H7 (cell line): ENCODE measurements around the gene C2orf49. TPM values are rescaled to one million over a fixed set of nuclear protein-coding genes. Genes with fewer than 3 reads are reported as not detected.

Experiments used
- DNase-seq: peaks from one replicate; pipeline ENCODE4 v3.0.0; 2012
- H3K27me3 ChIP-seq: 2 replicates; pipeline ENCODE4 v1.6.0; 2011; ENCODE audit warnings: mild to moderate bottlenecking, low read length; ENCODE audit not compliant: control insufficient read depth, insufficient read depth
- H3K36me3 ChIP-seq: replicated peaks from 2 replicates; pipeline ENCODE4 v1.5.1; 2011; ENCODE audit warnings: low read length; ENCODE audit not compliant: control insufficient read depth, insufficient read depth
- H3K4me3 ChIP-seq: 2 replicates; pipeline ENCODE4 v1.5.1; 2011; ENCODE audit warnings: low read depth, mild to moderate bottlenecking, control low read depth, low read length, moderate library complexity; ENCODE audit not compliant: insufficient read depth
- total RNA-seq: library from RNA; depleted of rRNA; stranded (reverse); fragments of >200 nt; shearing (Covaris generic); gene quantifications from 2 replicates; pipeline ENCODE4 v1.2.3, GENCODE V29; 2014; rRNA removed

Gene C2orf49
- total RNA-seq, 1 experiment from 2014 or later = 8.4 TPM

DNA sequence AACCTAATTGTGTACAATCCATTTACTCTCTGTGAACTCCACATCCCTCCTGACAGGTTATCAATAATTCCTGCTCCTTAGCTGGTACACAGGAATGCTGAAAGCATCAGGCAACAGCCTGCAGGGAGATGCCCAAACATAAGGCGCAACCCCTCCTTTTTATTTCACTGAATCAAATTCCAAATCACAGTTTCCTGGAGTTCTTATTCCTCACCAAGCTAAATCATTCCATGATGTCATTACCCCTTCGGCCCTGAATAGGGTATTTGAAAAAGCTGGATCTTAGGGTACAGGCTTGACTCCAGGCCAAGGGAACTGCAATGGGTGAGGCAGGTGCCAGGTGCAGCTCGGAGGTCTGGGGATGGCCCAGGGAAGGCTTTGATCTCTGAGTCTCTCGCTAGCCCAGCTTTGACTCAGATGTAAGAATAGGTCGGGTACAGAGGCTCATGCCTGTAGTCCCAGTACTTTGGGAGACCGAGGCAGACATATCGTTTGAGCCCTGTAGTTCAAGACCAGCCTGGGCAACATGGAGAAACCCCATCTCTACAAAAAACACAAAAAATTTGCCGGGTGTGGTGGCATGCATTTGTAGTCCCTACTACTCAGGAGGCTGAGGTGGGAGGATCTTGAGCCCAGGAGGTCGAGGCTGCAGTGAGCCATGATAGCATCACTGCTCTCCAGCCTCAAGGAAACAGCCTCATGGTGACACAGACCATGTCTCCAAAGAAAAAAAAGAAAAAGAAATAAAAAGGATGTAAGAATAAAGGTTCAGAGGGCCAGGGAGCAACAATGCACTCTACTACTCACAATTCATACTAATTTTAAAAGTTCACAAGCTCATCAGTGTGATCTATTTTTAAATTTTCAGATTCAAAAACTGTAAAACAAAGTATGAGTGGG, 54.7 kb downstream of the C2orf49 start:
- Histone ChIP-seq H3K36me3 (no peaks in the 10 kb centered on the region; the same call in 1 of the 2 replicates), H3K4me3 (no peak overlapping the region), H3K27me3 (no peaks in the 10 kb centered on the region)
- no peak for DNase-seq

DNA sequence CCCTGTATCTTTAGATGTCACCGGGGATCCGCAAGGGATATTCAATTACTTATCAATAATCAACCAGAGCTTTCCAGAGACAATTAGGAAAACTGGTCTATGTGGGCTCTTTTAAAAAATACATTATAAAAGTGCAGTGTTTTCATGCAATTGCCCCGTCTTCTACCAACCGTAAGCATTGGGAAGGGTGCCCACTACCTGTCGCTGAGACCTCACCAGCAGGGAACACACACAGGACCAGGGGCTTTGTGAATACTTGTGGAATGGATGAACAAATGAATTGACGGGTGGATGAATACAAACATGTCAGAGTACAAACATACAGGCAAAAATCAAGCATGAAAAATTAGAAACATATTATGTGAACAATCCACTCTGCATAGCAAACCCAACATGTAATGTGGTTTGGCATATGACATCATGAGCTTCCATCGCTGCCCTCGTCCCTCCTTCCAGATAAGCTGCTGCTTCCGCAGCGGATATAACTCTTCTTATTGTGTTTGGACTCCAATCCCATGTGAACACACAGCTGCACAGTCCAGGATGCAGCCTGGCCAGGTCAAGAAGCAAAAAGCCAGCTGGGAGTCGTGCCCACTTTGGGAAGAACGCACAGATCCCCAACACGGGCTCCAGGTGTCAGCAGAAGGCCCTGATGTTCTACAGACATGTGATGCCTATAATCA, 56.2 kb downstream of the C2orf49 start:
- H3K36me3 ChIP-seq = no peaks in the 10 kb centered on the region; the same call in 1 of the 2 replicates
- DNase-seq = no peak
- H3K27me3 ChIP-seq = peaks cover 2% of the 10 kb centered on the region; the same call in 1 of the 2 replicates
- H3K4me3 ChIP-seq = no peak overlapping the region

DNA sequence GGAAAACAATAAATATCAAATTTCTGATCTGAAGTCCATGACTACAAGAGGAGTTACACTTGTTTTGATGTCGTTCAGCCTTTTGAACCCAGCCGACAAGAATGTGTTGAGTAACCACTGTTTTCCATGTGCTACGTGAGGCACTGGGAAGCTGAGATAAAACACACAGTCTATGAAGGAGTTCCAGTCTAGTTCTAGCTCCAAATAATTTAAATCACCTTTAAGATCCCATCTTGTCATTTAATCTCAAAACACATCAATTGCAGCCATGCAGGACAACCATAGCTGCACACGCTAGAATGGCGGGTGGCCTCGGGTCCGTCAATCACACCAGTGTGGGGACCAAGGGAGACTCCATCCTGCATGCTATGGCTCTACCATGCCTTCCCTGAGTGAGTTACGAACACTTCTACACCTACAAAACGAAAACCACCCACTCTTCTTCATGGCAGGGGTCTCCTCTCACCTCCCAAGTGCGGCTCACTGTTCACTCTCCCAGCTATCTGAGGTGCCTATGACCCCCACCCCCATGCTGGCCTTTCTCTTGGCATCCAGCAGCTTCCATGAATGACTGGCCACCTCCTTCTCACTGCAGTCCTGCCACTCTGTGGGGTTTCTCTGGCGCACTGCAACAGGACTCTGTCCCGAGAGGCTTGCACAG, 57.7 kb downstream of the C2orf49 start:
- Histone ChIP-seq H3K4me3 (no peak overlapping the region), H3K27me3 (peaks cover 13% of the 10 kb centered on the region), H3K36me3 (no peaks in the 10 kb centered on the region; the same call in 1 of the 2 replicates)
- DNase-seq = no peak

DNA sequence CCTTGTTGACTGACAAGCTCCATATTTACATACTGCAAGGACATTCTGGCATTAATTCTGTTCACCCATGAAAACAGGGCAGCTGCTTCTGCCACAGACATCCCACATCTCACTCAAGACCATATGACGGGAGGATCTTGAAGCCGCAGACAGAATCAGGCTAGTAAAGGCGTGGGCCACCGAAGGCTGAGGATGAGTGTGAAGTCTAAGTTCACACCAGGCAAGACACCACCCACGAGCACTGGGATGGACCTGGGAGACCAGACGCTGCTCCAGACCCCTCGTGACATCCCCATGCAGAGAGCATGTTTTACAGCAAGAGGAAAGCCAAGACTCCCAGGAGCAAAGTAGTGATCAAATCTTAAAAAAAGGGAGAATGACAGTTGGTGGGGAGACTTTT, 58.4 kb downstream of the C2orf49 start:
- DNase-seq = no peak
- H3K36me3 ChIP-seq = no peaks in the 10 kb centered on the region; the same call in 1 of the 2 replicates
- H3K27me3 ChIP-seq = peaks cover 13% of the 10 kb centered on the region
- H3K4me3 ChIP-seq = no peak overlapping the region

DNA sequence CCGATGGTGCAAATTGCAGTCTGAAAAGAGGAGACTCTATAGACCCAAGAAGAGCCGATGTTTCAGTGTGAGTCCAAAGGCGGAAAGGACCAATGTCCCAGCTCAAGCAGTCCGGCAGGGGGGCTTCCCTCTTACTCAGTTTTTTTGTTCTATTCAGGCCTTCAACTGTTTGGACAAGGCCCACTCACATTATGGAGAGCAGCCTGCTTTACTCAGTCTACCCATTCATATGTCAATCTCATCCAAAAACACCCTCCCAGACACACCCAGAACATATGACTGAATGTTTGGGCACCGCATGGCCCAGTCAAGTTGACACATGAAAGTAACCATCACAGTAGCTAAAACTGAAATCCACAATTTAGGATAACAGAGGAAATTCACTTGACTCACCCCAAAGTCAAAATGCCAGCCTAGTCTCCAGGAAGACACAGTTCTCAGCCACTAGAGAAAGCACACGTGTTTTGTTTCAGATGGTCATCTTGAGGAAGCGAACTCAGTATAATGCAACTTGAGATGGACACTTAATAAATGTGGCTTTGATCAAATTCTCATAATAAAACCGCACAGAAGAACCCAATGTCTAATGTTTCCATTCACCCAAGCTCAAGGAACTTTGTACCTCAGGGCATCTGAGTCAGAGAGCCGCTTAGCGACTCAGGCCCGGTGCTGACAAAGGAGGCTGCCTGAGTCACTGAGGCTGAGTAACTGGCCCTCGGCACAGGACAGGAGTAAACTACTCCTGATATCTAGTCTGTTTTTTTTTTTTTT, 59.1 kb downstream of the C2orf49 start:
- Histone ChIP-seq H3K36me3 (no peaks in the 10 kb centered on the region; the same call in 1 of the 2 replicates), H3K27me3 (peaks cover 13% of the 10 kb centered on the region), H3K4me3 (no peak overlapping the region)
- DNase-seq = no peak

DNA sequence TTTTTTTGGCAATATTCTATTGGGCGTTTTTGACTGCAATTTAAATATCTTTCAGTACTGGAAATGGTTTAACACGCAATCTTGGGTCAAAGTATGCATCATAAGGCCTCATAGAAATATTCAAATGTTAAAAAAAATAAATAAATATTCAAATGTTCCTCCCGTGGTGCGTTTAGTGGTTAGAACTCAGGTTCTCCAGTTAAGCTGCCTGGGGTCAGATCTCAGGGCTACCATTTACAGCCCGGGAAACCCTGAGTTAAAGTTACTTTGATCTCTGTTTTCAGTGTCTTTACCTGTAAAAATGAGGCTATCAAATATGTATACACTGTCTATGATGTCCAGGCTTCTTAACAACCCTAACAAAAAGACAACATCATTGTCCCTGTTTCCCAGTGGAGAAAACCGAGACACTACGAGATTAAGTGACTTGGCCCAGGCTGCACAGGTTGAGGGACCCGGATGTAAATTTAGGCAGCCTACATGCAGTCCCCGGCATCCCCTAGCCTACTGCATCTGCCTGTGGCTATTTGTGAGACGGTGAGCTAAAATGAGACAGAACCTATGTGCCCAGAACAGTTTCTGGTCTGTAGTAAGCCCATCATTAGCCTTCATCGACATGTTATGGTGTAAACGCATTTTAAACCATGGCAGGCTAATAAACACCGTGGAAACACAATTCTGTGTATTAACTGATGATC, 59.8 kb downstream of the C2orf49 start:
- Histone ChIP-seq H3K27me3 (peaks cover 13% of the 10 kb centered on the region), H3K36me3 (no peaks in the 10 kb centered on the region; the same call in 1 of the 2 replicates), H3K4me3 (no peak overlapping the region)
- DNase-seq = no peak

DNA sequence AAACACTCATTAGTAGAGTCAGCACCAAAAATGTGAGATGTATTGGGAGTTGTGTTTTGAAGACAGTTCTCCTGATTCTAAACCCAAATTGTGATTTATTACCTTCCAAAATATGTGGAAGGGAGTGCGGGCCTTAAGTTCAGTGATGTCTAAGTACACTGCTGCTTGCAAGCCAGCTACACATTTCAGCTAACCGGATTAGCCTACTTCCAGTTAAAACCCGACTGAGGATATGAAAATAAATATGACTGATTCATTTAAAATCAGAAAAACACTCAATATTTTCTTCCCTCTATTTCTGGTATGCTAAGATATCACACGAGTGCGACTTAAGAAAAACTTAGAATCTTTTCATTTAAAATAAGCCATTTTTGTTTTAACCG, 60.6 kb downstream of the C2orf49 start:
- Histone ChIP-seq H3K4me3 (peak overlapping the region; percentile 74), H3K36me3 (no peaks in the 10 kb centered on the region; the same call in 1 of the 2 replicates), H3K27me3 (peaks cover 13% of the 10 kb centered on the region)
- no peak for DNase-seq

DNA sequence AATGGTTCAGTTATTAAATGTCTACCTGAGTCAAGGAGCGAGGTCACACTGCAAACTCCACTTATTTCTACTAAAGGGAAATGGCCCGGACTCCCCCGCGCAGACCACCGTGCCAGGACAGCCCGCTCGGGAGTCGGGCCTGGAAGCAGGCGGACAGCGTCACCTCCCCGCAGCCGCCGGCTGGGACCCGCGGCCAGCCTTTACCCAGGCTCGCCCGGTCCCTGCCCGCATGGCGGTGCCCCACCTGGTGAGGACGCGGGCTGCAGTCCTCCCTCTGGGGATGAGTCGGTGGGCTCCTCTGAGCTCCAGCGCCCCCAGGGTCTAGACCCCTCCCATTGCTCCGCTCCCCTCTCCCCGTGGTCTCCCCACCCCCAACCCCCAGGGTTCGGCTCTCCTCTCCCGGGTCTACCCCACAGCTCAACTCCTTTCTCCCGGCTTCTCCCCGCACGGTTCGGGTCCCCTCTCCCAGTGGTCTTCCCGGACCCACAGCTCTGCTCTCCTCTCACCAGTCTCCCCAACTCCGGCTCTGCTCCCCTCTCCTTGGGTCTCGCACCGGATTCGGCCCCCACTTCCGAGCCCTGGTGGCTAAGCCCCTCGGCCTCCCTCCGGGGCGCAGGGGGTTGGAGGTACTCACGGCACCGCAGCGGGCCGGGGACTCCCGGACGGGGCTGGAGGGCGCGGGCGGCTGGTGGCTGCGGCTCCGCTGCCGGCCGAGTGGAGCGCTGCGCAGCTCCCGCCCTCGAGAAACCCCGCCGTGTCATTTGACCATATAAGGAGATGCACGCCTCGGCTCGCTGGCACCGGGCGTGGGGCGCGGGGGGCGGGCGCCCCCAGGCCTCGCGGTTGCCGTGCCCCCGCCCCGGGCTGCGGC, 61.2 kb downstream of the C2orf49 start, which contains the start of gene FHL2:
FHL2 (minus strand) TSS at position 716 of the 871 bp plus-strand sequence. CDS start 12,535 bp downstream, outside the sequence.
- peak within 1 kb of the TSS; percentile 74 for H3K4me3 ChIP-seq
- H3K36me3 ChIP-seq = no peaks in the 10 kb centered on the region; the same call in 1 of the 2 replicates
- peak; percentile 92 for DNase-seq
- peaks cover 13% of the 10 kb centered on the region for H3K27me3 ChIP-seq

Other genes with a start within 250 kb of the C2orf49 start
- gene GPR45, start 95.8 kb upstream of the C2orf49 start, total RNA-seq = 0.15 TPM in 1 of 2 replicates, not detected in the other
- gene TGFBRAP1, start 7.8 kb upstream of the C2orf49 start, total RNA-seq = 16.4 and 19.5 TPM in 2 replicates
- 20.0 and 20.4 TPM in 2 replicates for gene FHL2, start 61.5 kb downstream of the C2orf49 start, total RNA-seq